ENCODE results near the gene LDLR.
A peak's percentile ranks its signal among the peaks of the same experiment; 100 is the strongest.
"Not testable (repeated sequence)": the region's sequence is repeated elsewhere in the genome, so short reads cannot be mapped to it uniquely, and the experiment has no call there.

Gene LDLR

DNA sequence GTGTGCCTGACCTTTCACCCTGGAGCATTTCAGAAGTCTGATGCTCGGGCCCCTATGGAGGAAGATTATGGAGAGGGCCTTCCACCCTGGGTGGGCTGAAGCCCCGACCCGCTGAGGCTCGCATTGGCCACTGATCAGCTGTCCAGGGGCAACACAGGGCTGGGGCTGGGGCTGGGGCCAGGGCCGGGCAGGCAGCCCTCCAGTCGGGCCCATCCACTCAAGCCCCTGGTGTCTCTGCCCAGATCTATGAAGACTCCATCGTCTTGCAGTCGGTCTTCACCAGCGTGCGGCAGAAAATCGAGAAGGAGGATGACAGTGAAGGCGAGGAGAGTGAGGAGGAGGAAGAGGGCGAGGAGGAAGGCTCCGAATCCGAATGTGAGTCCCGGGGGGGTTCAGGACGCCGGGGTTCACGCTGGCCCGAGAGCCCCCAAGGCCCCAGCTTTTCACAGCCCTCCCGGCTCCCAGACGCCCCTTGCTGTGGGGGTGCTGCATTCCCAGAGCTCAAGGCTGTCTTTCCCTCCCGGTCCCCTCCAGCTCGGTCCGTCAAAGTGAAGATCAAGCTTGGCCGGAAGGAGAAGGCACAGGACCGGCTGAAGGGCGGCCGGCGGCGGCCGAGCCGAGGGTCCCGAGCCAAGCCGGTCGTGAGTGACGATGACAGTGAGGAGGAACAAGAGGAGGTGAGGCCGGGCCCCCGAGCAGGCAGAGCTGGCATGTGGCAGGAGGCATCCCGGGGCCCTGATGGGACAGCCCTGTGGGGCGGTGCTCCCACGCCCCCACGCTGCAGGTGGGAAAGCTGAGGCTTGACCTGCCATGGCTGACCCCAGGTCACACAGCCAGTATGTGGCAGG lies 29.5 kb upstream of the LDLR start:
- H3K4me1 ChIP-seq (ENCODE audit: insufficient read depth, low read length) = no peaks in the 10 kb centered on the region
- H3K9me3 ChIP-seq (ENCODE audit: control insufficient read depth, insufficient read depth, low read length) = no peaks in the 10 kb centered on the region
- H3K9ac ChIP-seq (ENCODE audit: low read depth, low read length) = no peak overlapping the region
- peaks cover 4% of the 10 kb centered on the region for H3K36me3 ChIP-seq (ENCODE audit: insufficient read depth, low read length)

DNA sequence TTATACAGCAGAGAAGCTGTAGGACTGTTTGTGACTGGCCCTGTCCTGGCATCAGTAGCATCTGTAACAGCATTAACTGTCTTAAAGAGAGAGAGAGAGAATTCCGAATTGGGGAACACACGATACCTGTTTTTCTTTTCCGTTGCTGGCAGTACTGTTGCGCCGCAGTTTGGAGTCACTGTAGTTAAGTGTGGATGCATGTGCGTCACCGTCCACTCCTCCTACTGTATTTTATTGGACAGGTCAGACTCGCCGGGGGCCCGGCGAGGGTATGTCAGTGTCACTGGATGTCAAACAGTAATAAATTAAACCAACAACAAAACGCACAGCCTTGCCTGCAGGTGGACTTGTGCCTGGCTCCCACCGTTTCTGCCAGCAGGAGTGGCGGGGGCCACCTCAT lies 27.3 kb upstream of the LDLR start:
- no peak overlapping the region for H3K9ac ChIP-seq (ENCODE audit: low read depth, low read length)
- no peaks in the 10 kb centered on the region for H3K9me3 ChIP-seq (ENCODE audit: control insufficient read depth, insufficient read depth, low read length)
- no peaks in the 10 kb centered on the region for H3K4me1 ChIP-seq (ENCODE audit: insufficient read depth, low read length)
- peaks cover 4% of the 10 kb centered on the region for H3K36me3 ChIP-seq (ENCODE audit: insufficient read depth, low read length)

DNA sequence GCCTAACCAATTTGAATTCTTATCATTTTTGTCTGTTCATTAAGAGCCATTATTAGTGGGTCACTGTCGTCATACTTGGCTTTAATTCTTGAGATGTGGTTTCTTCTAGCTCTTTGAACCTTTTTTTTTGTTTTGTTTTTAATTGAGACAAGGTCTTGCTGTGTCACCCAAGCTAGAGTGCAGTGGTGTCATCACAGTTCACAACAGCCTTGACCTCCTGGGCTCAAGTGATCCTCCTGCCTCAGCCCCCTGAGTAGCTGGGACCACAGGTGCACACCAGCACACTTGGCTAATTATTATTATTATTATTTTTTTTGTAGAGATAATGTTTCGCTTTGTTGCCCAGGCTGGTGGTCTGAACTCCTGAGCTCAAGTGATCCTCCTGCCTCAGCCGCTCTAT lies 25.8 kb upstream of the LDLR start:
- H3K9ac ChIP-seq (ENCODE audit: low read depth, low read length) = no peak overlapping the region
- no peaks in the 10 kb centered on the region for H3K4me1 ChIP-seq (ENCODE audit: insufficient read depth, low read length)
- H3K36me3 ChIP-seq (ENCODE audit: insufficient read depth, low read length) = peaks cover 4% of the 10 kb centered on the region
- H3K9me3 ChIP-seq (ENCODE audit: control insufficient read depth, insufficient read depth, low read length) = no peaks in the 10 kb centered on the region

- Histone ChIP-seq H3K36me3 (ENCODE audit: insufficient read depth, low read length) (peaks cover 4% of the 10 kb centered on the region; the same call in 1 of the 2 replicates), H3K4me1 (ENCODE audit: insufficient read depth, low read length) (no peaks in the 10 kb centered on the region), H3K9me3 (ENCODE audit: control insufficient read depth, insufficient read depth, low read length) (no peaks in the 10 kb centered on the region), H3K9ac (ENCODE audit: low read depth, low read length) (no peak overlapping the region)
These were observed 24.4 kb upstream of the LDLR start for GRCh38 chr19:11064831-11065303.

DNA sequence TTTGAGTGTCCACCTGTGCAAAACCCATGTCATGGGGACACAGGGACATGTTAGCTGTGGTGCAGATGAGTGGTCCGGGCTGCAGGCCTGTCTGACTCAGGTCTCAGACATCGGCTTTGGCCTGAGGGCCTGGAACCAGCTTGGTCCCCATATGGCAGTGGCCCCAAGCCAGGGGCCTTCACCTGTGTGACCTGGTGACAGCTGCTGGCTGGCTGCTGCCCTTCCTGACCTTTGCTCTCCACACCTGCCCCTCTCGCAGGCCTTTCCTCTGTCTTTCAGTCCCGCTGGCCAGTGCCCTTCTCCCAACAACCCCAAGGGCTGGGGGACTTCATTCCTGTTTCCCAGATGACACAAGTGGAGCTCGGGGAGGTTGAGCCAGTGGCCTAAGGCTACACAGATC lies 22.9 kb upstream of the LDLR start:
- H3K9me3 ChIP-seq (ENCODE audit: control insufficient read depth, insufficient read depth, low read length) = no peaks in the 10 kb centered on the region
- H3K9ac ChIP-seq (ENCODE audit: low read depth, low read length) = no peak overlapping the region
- H3K36me3 ChIP-seq (ENCODE audit: insufficient read depth, low read length) = peaks cover 4% of the 10 kb centered on the region
- no peaks in the 10 kb centered on the region for H3K4me1 ChIP-seq (ENCODE audit: insufficient read depth, low read length)

DNA sequence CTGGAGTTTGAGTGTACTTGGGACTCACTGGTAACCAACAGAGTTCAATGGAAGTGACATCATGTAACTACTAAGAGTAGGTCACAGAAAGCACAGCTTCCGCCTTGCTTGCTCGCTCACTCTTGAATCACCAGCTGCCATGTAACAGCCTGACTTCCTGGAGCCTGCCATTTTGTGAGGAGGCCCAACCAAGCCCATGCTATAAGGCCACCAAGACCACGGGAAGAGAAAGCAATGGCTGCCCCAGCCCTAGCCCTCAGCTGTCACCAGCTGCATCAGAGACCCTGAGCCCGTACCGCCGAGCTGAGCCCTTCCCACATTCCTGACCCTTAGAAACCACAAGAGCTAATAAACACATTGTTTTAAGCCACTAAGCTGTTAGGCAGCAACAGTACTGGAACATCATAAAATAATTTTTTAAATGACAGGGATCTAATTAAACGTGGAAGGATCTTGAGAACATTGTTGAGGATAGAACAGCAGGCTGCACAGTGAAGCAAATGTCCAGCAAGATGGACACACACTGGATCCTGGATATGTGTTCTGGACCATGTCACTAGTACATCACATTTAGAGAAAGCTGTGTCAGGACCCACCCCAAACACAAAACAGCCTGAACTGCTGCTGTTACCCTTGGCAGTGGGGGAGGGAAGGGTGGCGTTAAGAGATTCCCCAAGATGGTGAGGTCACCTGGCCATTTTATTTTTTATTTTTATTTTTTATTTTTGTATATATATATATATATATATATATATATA lies 21.7 kb upstream of the LDLR start:
- Histone ChIP-seq H3K9ac (ENCODE audit: low read depth, low read length) (no peak overlapping the region), H3K4me1 (ENCODE audit: insufficient read depth, low read length) (no peaks in the 10 kb centered on the region), H3K36me3 (ENCODE audit: insufficient read depth, low read length) (no peaks in the 10 kb centered on the region; the same call in 1 of the 2 replicates), H3K9me3 (ENCODE audit: control insufficient read depth, insufficient read depth, low read length) (no peaks in the 10 kb centered on the region)

GRCh38 chr19:11069561-11069960 lies 19.7 kb upstream of the LDLR start:
- H3K9me3 ChIP-seq (ENCODE audit: control insufficient read depth, insufficient read depth, low read length) = no peaks in the 10 kb centered on the region
- no peaks in the 10 kb centered on the region for H3K4me1 ChIP-seq (ENCODE audit: insufficient read depth, low read length)
- H3K36me3 ChIP-seq (ENCODE audit: insufficient read depth, low read length) = no peaks in the 10 kb centered on the region; the same call in 1 of the 2 replicates
- no peak overlapping the region for H3K9ac ChIP-seq (ENCODE audit: low read depth, low read length)

DNA sequence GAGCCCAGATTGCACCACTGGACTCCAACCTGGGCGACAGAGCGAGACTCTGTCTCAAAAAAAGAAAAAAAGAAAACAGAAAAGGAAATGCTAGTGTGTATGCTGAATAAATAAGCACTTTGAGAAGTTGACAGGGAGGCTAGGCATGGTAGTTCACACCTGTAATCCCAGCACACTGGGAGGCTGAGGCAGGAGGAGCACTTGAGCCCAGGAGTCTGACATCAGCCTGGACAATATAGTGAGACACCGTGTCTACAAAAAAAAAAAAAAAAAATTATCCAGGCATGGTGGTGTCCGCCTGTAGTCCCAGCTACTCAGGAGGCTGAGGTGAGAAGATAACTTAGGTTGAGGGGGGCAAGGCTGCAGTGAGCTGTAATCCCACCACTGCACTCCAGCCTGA lies 19.1 kb upstream of the LDLR start:
- Histone ChIP-seq H3K4me1 (ENCODE audit: insufficient read depth, low read length) (no peaks in the 10 kb centered on the region), H3K9ac (ENCODE audit: low read depth, low read length) (no peak overlapping the region), H3K9me3 (ENCODE audit: control insufficient read depth, insufficient read depth, low read length) (no peaks in the 10 kb centered on the region), H3K36me3 (ENCODE audit: insufficient read depth, low read length) (no peaks in the 10 kb centered on the region; the same call in 1 of the 2 replicates)

GRCh38 chr19:11073568-11073967 lies 15.7 kb upstream of the LDLR start:
- H3K9ac ChIP-seq (ENCODE audit: low read depth, low read length) = no peak overlapping the region
- no peaks in the 10 kb centered on the region; the same call in 1 of the 2 replicates for H3K36me3 ChIP-seq (ENCODE audit: insufficient read depth, low read length)
- H3K9me3 ChIP-seq (ENCODE audit: control insufficient read depth, insufficient read depth, low read length) = no peaks in the 10 kb centered on the region
- H3K4me1 ChIP-seq (ENCODE audit: insufficient read depth, low read length) = no peaks in the 10 kb centered on the region

DNA sequence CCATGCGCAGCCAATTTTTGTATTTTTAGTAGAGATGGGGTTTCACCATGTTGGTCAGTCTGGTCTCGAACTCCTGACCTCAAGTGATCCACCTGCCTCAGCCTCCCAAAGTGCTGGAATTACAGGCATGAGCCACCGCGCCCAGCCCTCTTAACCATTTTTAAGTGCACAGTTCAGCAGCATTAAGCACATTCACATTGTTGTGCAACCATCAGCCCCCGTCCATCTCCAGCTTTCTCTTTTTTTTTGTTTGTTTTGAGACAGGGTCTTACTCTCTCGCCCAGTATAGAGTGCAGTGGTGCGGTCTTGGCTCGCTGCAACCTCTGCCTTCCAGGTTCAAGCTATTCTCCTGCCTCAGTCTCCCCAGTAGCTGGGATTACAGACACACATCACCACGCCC lies 12.5 kb upstream of the LDLR start:
- not testable (repeated sequence) for H3K9me3 ChIP-seq (ENCODE audit: control insufficient read depth, insufficient read depth, low read length); H3K9ac ChIP-seq (ENCODE audit: low read depth, low read length); H3K4me1 ChIP-seq (ENCODE audit: insufficient read depth, low read length); H3K36me3 ChIP-seq (ENCODE audit: insufficient read depth, low read length)

DNA sequence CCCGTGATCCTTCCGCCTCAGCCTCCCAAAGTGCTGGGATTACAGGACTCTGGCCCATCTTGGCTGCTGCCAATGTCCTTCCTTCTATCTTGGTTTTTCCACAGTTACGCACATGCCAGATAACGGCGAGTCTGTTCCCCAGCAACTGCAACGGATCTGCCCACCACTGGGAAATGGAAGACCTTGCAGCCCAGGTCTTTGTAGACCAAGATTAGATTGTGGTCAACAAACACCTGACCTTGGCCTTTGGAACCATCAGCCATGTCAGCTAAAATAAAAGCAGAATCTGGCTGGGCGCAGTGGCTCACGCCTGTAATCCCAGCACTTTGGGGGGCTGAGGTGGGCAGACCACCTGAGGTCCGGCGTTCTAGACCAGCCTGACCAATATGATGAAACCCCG lies 10.4 kb upstream of the LDLR start:
- Histone ChIP-seq H3K9ac (ENCODE audit: low read depth, low read length) (no peak overlapping the region), H3K9me3 (ENCODE audit: control insufficient read depth, insufficient read depth, low read length) (no peaks in the 10 kb centered on the region), H3K36me3 (ENCODE audit: insufficient read depth, low read length) (no peaks in the 10 kb centered on the region)

GRCh38 chr19:11079999-11080398 lies 9.3 kb upstream of the LDLR start:
- Histone ChIP-seq H3K4me1 (ENCODE audit: insufficient read depth, low read length) (no peaks in the 10 kb centered on the region), H3K9ac (ENCODE audit: low read depth, low read length) (no peak overlapping the region), H3K36me3 (ENCODE audit: insufficient read depth, low read length) (no peaks in the 10 kb centered on the region), H3K9me3 (ENCODE audit: control insufficient read depth, insufficient read depth, low read length) (no peaks in the 10 kb centered on the region)

More for the DNA sequence above, 10.4 kb upstream of the LDLR start:
- no peaks in the 10 kb centered on the region for H3K4me1 ChIP-seq (ENCODE audit: insufficient read depth, low read length)

GRCh38 chr19:11087870-11088505 lies 1.3 kb upstream of the LDLR start:
- Histone ChIP-seq H3K9ac (ENCODE audit: low read depth, low read length) (peak overlapping the region; percentile 84; the same call in 1 of the 2 replicates), H3K4me1 (ENCODE audit: insufficient read depth, low read length) (peaks cover 11% of the 10 kb centered on the region), H3K9me3 (ENCODE audit: control insufficient read depth, insufficient read depth, low read length) (no peaks in the 10 kb centered on the region; the same call in 1 of the 2 replicates), H3K36me3 (ENCODE audit: insufficient read depth, low read length) (peaks cover 5% of the 10 kb centered on the region; the same call in 1 of the 2 replicates)

- H3K9me3 ChIP-seq (ENCODE audit: control insufficient read depth, insufficient read depth, low read length) = no peaks in the 10 kb centered on the region; the same call in 1 of the 2 replicates
- peak overlapping the region; percentile 84 for H3K9ac ChIP-seq (ENCODE audit: low read depth, low read length)
- peaks cover 11% of the 10 kb centered on the region for H3K4me1 ChIP-seq (ENCODE audit: insufficient read depth, low read length)
- H3K36me3 ChIP-seq (ENCODE audit: insufficient read depth, low read length) = peaks cover 5% of the 10 kb centered on the region; the same call in 1 of the 2 replicates
These were observed 583 bp upstream of the LDLR start for GRCh38 chr19:11088506-11089253.
